NT2/D1 (cell line): ENCODE results near the gene EMID1.

Experiments used
- SUZ12 ChIP-seq: IDR thresholded peaks from 2 replicates; pipeline ENCODE4 v1.6.1; 2011; ENCODE audit not compliant: insufficient read length, insufficient read depth; ENCODE audit errors: extremely low read depth
- YY1 ChIP-seq: IDR thresholded peaks from 2 replicates; pipeline ENCODE4 v1.6.1; 2011; ENCODE audit not compliant: insufficient read length, insufficient read depth
- ZNF274 ChIP-seq: IDR thresholded peaks from 2 replicates; pipeline ENCODE4 v1.6.1; 2011; ENCODE audit warnings: mild to moderate bottlenecking, low read depth, low read length

DNA sequence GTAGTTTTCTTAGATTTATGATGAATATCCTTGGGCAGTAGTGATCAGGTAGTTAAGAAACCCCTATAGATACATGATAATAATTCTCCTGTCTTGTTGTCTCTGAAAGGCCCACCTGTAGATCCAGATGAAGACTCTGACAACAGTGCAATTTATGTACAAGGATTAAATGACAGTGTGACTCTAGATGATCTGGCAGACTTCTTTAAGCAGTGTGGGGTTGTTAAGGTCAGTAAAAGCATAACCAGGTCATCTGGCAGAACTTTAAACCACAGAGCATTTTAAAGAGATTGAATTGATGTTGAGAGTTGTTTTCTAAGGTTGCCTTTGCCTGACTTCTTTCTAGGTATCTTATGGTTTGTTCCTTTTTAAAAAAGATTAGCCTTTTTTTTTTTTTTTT is 86.7 kb downstream of the EMID1 start:
- TF ChIP-seq YY1: no peak
- no peak for TF ChIP-seq ZNF274
- TF ChIP-seq SUZ12: no peak
